SU-DHL-6 (cell line): ENCODE results near the gene COQ2.

Source experiments
- CTCF ChIP-seq: fragments of 200-600 bp; sonication (generic); IDR thresholded peaks from one replicate; pipeline ENCODE4 v1.5.1; 2017; ENCODE audit warnings: antibody characterized with exemption, mild to moderate bottlenecking, low read length, moderate library complexity; ENCODE audit not compliant: insufficient read depth, poor library complexity, severe bottlenecking
- EZH2phosphoT487 ChIP-seq: fragments of 200-600 bp; sonication (generic), shearing (Covaris generic); conservative IDR thresholded peaks from 2 replicates; pipeline ENCODE4 v1.6.1; 2018; ENCODE audit warnings: mild to moderate bottlenecking, antibody characterized with exemption, low read length, moderate library complexity, mixed read lengths

GRCh38 chr4:83317671-83318070 is 33.1 kb upstream of the COQ2 start:
- TF ChIP-seq CTCF (no peak), EZH2phosphoT487 (no peak)
